Muscle layer of duodenum (tissue), 2 donors: Measurements from ENCODE around the gene FAM20C.
A peak's percentile ranks its signal among the peaks of the same experiment; 100 is the strongest.
"Not testable (repeated sequence)": the region's sequence is repeated elsewhere in the genome, so short reads cannot be mapped to it uniquely, and the experiment has no call there.

Experiments
- H3K27ac ChIP-seq: one replicate; pipeline ENCODE4 v1.7.0; 2013; ENCODE audit warnings: mild to moderate bottlenecking, low read length
- H3K27me3 ChIP-seq: one replicate; pipeline ENCODE4 v1.7.0; 2013; ENCODE audit warnings: low read depth, mild to moderate bottlenecking, control low read depth, low read length
- H3K36me3 ChIP-seq, 2 donors: one replicate each; pipeline ENCODE4 v1.7.0; 2013; ENCODE audit warnings: low read length in 2 of 2, control low read depth in 1 of 2, mild to moderate bottlenecking in 1 of 2; ENCODE audit not compliant: insufficient read depth in 2 of 2, control insufficient read depth in 1 of 2
- H3K4me1 ChIP-seq, 2 donors: one replicate each; pipeline ENCODE4 v1.7.0; 2013; ENCODE audit warnings: low read length in 2 of 2, mild to moderate bottlenecking in 2 of 2, control low read depth in 1 of 2, moderate library complexity in 1 of 2; ENCODE audit not compliant: insufficient read depth in 2 of 2, control insufficient read depth in 1 of 2
- H3K4me3 ChIP-seq, 2 donors: one replicate each; pipeline ENCODE4 v1.7.0; 2013; ENCODE audit warnings: low read length in 2 of 2, low read depth in 1 of 2, mild to moderate bottlenecking in 1 of 2
- H3K9me3 ChIP-seq, 2 donors: one replicate each; pipeline ENCODE4 v1.7.0; 2013; ENCODE audit warnings: low read length in 2 of 2, control low read depth in 1 of 2, mild to moderate bottlenecking in 1 of 2; ENCODE audit not compliant: control insufficient read depth in 1 of 2
- donor health status: healthy.

The FAM20C gene

DNA sequence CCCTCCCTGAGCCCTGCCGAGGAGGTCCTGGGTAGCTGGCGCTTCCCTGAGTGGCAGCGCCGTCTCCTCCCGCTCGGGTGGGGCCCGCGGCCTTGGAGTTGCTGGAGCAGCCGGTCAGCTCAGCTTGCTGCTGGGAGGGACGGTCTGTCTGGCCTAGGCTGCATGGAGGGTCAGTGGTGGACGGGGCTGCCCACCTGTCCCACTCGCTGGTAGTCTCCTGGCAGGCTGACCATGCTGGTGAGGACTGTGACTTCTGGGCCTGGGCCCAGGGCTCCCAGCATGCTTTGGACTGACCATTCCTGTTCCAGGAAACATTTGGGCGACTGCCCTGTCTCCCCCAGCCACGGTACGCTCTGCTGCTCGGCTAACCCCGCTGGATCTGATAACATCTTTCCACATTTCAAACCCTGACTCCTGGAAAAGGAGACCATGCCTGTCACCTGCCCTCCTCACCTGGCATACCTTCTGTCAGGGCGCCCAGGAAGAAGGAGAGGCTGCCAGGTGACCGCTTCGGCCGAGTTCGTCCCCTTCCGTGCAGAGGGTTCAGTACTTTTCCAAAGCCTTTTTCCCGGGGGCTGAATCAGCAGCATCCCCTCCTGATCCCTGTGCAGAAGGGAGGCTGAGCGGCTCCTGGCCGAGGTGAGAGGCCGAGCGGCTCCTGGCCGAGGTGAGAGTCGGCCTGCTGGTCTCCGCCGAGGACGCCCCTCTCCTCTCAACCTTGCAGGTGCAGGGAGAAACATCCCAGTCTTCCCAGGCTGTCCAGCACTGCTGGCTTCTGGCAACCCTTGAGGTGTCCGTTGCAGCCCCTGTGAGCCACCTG is 43.4 kb downstream of the FAM20C start:
- Histone ChIP-seq H3K36me3 (peaks cover 0 to 7% of the 10 kb centered on the region in 2 donors), H3K27ac (peak overlapping the region; percentile 45), H3K9me3 (no peaks in the 10 kb centered on the region), H3K4me1 (peaks cover 10 to 36% of the 10 kb centered on the region in 2 donors), H3K27me3 (no peaks in the 10 kb centered on the region), H3K4me3 (peak overlapping the region in 1 of 2 donors; percentile 38)

DNA sequence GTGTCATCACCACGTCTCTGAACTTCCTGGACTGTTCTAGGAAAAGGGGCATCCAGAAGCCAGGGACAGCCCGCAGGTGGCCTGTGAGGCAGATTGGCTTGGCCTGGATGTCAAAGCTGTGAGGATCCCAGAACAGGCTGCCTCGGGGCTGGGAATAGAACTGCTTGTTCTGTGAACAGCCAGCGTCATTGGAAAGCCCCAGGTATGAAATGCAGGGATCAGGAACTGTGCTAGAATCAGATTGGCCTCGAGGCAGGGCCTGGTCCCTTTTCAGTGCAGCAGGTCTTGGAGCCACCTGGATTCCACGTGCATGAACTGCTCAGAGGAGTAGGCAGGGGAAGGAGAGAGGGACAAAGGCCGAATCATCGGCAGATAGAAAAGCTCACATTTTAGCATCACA is 44.6 kb downstream of the FAM20C start:
- Histone ChIP-seq H3K9me3 (no peaks in the 10 kb centered on the region), H3K27me3 (no peaks in the 10 kb centered on the region), H3K27ac (no peak overlapping the region), H3K4me3 (no peak overlapping the region), H3K36me3 (peaks cover 0 to 7% of the 10 kb centered on the region in 2 donors), H3K4me1 (peaks cover 10 to 33% of the 10 kb centered on the region in 2 donors)

DNA sequence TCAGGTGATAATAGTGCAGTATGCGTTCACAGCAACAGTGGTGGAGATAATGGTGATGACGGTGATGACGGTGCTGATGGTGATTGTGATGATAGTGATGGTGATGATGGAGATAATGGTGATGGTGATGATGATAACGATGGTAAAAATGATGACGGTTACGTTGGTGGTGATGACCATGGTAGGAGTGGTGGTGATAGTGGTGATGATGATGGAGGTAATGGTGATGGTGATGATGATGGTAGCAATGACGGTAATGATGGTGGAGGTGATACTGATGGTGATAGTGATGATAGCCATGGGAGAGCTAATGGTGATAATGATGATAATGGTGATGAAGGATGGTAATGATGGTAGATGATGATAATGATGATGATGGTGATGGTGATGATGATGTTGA is 45.0 kb downstream of the FAM20C start:
- Histone ChIP-seq H3K36me3 (peaks cover 0 to 7% of the 10 kb centered on the region in 2 donors), H3K9me3 (no peaks in the 10 kb centered on the region), H3K4me3 (no peak overlapping the region), H3K4me1 (peaks cover 10 to 29% of the 10 kb centered on the region in 2 donors), H3K27ac (no peak overlapping the region), H3K27me3 (no peaks in the 10 kb centered on the region)

DNA sequence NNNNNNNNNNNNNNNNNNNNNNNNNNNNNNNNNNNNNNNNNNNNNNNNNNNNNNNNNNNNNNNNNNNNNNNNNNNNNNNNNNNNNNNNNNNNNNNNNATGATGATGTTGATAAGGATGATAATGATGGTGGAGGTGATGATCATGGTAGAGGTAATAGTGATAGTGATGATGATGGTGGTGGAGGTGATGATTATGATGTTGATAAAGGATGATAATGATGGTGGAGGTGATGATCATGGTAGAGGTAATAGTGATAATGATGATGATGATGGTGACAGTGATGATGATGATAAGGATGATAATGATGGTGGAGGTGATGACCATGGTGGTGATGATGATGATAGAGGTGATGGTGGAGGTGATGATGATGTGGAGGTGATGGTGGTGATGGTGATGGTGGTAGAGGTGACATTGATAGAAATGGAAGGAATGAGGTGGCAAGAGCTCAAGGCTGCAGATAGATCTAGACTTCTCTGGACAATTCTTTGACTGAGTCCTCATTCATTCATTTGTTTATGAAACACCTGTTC is 47.8 kb downstream of the FAM20C start:
- Histone ChIP-seq H3K4me1 (peaks cover 4 to 13% of the 10 kb centered on the region in 2 donors), H3K36me3 (peaks cover 0 to 7% of the 10 kb centered on the region in 2 donors), H3K4me3 (no peak overlapping the region), H3K27me3 (no peaks in the 10 kb centered on the region), H3K9me3 (no peaks in the 10 kb centered on the region), H3K27ac (no peak overlapping the region)

DNA sequence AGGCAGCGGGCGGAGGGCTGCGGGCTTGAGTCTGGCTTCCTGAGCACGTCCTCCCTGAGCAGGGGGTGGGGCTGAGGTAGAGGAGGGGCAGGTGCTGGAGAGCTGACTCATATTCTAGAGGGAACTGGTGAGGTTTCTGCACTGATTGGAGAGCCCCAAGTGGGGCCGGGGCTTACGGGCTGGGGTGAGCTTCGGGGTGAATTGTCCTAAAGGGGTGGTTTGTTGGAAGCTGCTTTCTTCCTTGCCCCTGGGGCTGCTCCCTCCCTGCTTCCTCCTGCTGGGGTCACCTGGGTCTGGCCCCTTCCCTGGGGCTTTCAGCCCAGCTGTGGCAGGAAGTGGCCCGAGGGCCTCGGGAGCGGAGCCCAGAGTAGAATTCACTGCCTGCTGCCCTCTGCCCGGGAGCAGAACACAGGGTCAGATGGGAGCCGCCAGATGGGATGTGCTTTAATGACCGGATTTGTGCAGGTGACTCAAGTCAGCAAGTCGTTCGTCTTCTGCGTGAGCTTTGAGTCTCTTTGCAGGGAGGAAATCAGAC is 48.6 kb downstream of the FAM20C start:
- Histone ChIP-seq H3K4me3 (no peak overlapping the region), H3K27ac (no peak overlapping the region), H3K27me3 (no peaks in the 10 kb centered on the region), H3K4me1 (peaks cover 2 to 6% of the 10 kb centered on the region in 2 donors), H3K9me3 (no peaks in the 10 kb centered on the region), H3K36me3 (peaks cover 0 to 7% of the 10 kb centered on the region in 2 donors)

DNA sequence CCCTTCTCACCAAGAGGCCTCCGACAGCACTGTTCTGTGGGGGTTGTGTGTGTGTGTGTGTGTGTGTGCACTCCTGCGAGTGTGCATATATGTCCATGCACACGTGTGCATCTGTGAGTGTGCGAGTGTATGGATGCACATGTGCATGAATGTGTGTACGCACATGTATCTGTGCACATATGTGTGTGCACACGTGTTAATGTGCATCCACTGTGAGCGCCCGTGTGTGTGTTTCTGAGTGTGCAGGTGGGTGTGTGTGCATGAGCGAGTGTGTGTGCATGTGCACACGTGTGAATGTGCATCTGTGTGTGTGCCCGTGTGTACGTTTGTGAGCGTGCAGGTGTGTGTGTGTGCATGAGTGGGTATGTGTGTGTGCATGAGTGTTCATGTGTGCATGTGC is 49.1 kb downstream of the FAM20C start:
- H3K9me3 ChIP-seq = no peaks in the 10 kb centered on the region
- no peak overlapping the region for H3K4me3 ChIP-seq
- H3K27ac ChIP-seq = no peak overlapping the region
- H3K36me3 ChIP-seq = peaks cover 3 to 7% of the 10 kb centered on the region in 2 donors
- H3K4me1 ChIP-seq = peaks cover 0 to under 1% of the 10 kb centered on the region in 2 donors
- no peaks in the 10 kb centered on the region for H3K27me3 ChIP-seq

DNA sequence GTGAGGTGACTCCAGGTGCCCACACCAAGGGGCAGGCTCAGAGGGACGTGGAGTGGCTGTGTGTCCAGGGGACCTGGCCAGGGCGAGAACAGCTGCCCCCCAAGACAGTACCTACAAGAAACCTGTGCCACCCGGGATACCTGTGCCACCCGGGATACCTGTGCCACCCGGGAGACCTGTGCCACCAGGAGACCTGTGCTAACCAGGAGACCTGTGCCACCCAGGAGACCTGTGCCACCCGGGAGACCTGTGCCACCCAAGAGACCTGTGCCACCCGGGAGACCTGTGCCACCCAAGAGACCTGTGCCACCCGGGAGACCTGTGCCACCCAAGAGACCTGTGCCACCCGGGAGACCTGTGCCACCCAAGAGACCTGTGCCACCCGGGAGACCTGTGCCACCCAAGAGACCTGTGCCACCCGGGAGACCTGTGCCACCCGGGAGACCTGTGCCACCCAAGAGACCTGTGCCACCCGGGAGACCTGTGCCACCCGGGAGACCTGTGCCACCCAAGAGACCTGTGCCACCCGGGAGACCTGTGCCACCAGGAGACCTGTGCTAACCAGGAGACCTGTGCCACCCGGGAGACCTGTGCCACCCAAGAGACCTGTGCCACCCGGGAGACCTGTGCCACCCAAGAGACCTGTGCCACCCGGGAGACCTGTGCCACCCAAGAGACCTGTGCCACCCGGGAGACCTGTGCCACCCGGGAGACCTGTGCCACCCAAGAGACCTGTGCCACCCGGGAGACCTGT is 50.6 kb downstream of the FAM20C start:
- H3K4me3 ChIP-seq, H3K27ac ChIP-seq, H3K9me3 ChIP-seq, H3K27me3 ChIP-seq, H3K4me1 ChIP-seq: not testable (repeated sequence)
- H3K36me3 ChIP-seq = peaks cover 0 to 18% of the 10 kb centered on the region in 2 donors

DNA sequence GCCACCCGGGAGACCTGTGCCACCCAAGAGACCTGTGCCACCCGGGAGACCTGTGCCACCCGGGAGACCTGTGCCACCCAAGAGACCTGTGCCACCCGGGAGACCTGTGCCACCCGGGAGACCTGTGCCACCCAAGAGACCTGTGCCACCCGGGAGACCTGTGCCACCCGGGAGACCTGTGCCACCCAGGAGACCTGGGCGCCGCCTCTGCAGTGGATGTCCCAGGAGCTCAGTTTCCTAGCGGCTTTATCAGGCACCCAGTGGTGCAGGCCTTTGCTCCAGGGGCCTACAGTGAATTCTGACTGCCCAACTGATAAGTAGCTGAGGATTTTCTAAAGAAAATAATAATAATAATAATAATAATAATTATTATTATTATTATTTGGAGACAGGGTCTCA is 51.2 kb downstream of the FAM20C start:
- H3K27ac ChIP-seq, H3K4me1 ChIP-seq, H3K9me3 ChIP-seq, H3K4me3 ChIP-seq, H3K27me3 ChIP-seq: not testable (repeated sequence)
- peaks cover 0 to 24% of the 10 kb centered on the region in 2 donors for H3K36me3 ChIP-seq

DNA sequence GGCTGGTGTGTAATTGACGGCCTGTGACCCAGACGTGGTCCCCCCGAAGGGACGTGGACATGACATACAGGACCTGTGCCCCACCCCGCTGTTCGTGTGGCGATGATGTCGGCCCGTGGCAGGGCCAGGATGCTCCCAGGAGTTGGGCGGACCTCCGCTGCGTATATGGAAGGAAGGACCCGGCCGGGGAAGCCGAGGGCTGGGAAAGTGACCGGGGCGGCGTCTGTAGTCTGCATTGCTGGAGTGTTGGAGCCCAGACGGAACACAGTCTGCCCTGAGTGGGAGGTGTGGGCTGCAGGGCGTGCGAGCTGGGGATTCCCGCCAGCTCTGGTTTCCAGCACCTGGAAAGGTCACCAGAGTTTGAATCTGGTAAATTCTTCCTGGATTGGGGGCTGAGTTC is 52.6 kb downstream of the FAM20C start:
- H3K4me1 ChIP-seq = no peaks in the 10 kb centered on the region
- H3K9me3 ChIP-seq = no peaks in the 10 kb centered on the region
- H3K36me3 ChIP-seq = peaks cover 10 to 37% of the 10 kb centered on the region in 2 donors
- no peaks in the 10 kb centered on the region for H3K27me3 ChIP-seq
- H3K27ac ChIP-seq = no peak overlapping the region
- no peak overlapping the region for H3K4me3 ChIP-seq

DNA sequence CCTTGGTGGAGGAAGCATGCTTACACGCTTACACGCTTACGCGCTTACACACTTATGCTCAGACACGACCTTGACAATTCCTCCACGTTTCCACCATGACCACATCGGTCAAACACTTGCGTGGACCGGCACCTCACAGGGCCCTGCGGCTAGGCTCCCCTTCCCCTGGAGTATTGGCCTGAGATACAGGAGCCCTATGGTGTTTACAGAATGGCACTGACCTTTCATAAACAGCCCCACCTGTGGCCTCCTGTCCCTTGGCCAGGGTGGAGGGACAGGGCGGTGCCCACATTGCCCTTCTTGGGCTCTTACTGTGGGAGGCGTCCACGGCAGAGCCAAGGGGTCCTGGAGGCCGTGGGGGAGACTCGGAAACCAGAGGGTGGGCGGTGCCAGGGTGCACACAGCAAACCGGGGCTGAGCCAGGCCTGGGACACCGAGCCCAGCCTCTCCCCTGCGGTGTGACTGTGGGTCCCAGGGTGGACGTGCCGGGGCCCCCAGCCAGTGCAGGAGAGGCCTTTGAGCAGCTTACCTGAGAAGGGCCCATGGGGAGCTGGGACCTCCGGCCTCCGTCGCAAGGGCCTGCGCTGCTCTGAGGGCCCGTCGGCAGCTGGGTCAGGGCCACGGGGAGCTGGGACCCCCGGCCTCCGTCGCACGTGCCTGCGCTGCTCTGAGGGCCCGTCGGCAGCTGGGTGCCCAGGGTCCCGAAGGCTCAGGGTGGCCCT is 53.4 kb downstream of the FAM20C start:
- H3K36me3 ChIP-seq = peaks cover 14 to 44% of the 10 kb centered on the region in 2 donors
- no peaks in the 10 kb centered on the region for H3K4me1 ChIP-seq
- H3K27me3 ChIP-seq = no peaks in the 10 kb centered on the region
- H3K27ac ChIP-seq = no peak overlapping the region
- no peaks in the 10 kb centered on the region for H3K9me3 ChIP-seq
- no peak overlapping the region for H3K4me3 ChIP-seq

DNA sequence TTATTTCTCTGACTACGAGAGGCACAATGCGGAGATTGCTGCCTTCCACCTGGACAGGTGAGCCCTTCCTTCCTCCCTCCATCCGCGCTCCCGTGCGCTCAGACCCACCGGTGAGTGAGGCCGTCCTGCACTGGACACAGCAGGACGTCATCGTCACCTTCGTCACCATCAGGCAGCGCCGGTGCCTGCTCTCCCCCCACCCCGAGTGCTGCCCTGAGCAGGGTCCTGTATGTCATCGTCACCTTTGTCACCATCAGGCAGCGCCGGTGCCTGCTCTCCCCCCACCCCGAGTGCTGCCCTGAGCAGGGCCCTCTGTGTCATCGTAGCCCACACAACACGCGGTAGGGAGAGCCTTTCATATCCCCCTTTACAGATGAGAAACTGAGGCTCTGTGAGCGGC is 54.1 kb downstream of the FAM20C start:
- Histone ChIP-seq H3K4me3 (no peak overlapping the region), H3K36me3 (peaks cover 14 to 51% of the 10 kb centered on the region in 2 donors), H3K9me3 (no peaks in the 10 kb centered on the region), H3K27me3 (no peaks in the 10 kb centered on the region), H3K4me1 (no peaks in the 10 kb centered on the region), H3K27ac (no peak overlapping the region)
